GM12891 (cell line): Measurements from ENCODE around the gene HNRNPA3.

Source experiments
- PAX5 ChIP-seq: IDR thresholded peaks from 2 replicates; pipeline ENCODE4 v1.6.1; 2011; ENCODE audit warnings: low read length, moderate library complexity, mild to moderate bottlenecking; ENCODE audit not compliant: insufficient read depth, severe bottlenecking
- POLR2A ChIP-seq: IDR thresholded peaks from 2 replicates; pipeline ENCODE4 v1.6.1; 2011; ENCODE audit warnings: low read depth, low read length, control low read depth
- POLR2AphosphoS5 ChIP-seq: IDR thresholded peaks from 2 replicates; pipeline ENCODE4 v1.6.1; 2011; ENCODE audit warnings: low read depth, low read length, control low read depth
- POU2F2 ChIP-seq: IDR thresholded peaks from 2 replicates; pipeline ENCODE4 v1.6.1; 2011; ENCODE audit warnings: low read depth, mild to moderate bottlenecking, control low read depth, low read length, moderate library complexity
- SPI1 ChIP-seq: IDR thresholded peaks from 2 replicates; pipeline ENCODE4 v1.6.1; 2011; ENCODE audit warnings: low read depth, low read length, control low read depth
- TAF1 ChIP-seq: IDR thresholded peaks from 2 replicates; pipeline ENCODE4 v1.6.1; 2011; ENCODE audit warnings: low read depth, low read length, control low read depth

- TF ChIP-seq TAF1 (no peak), POLR2AphosphoS5 (no peak), POLR2A (no peak), SPI1 (no peak), POU2F2 (no peak), PAX5 (no peak)
Observed at GRCh38 chr2:177179227-177179626, 33.4 kb upstream of the HNRNPA3 start.
